Activated CD8-positive, alpha-beta T cell treated with anti-CD3 and anti-CD28 coated beads for 36 hours (primary cell): ENCODE results near the gene KCNQ5. TPM values are rescaled to one million over a fixed set of nuclear protein-coding genes. Genes with fewer than 3 reads are reported as not detected.

Experiments
- ATAC-seq: fragments of 200-7000 bp; cut with Tn5 transposase; one replicate; pipeline ENCODE4 v1.10.0; 2021; ENCODE audit warnings: mild to moderate bottlenecking, moderate library complexity
- CTCF ChIA-PET: fragments of 350-600 bp; sonication (Branson Sonifier 250); formaldehyde crosslinking; loops from one replicate; lab custom pipeline; 2021; ENCODE audit warnings: antibody characterized with exemption; lab: Charles Lee
- POLR2A ChIA-PET: fragments of 350-600 bp; sonication (Branson Sonifier 250); formaldehyde crosslinking; loops from one replicate; lab custom pipeline; 2021; ENCODE audit warnings: antibody characterized with exemption; lab: Charles Lee
- DNase-seq: peaks from one replicate; pipeline ENCODE4 v3.0.0-alpha.2; 2020
- H3K27ac Mint-ChIP-seq: one replicate; pipeline ENCODE4 v1.8.0; 2021; ENCODE audit warnings: mild to moderate bottlenecking, mixed read lengths
- H3K27me3 Mint-ChIP-seq: one replicate; pipeline ENCODE4 v1.8.0; 2021; ENCODE audit warnings: mixed read lengths
- H3K36me3 Mint-ChIP-seq: one replicate; pipeline ENCODE4 v1.8.0; 2021; ENCODE audit warnings: low read depth, mixed read lengths
- H3K4me1 Mint-ChIP-seq: one replicate; pipeline ENCODE4 v1.8.0; 2021; ENCODE audit warnings: low read depth, mixed read lengths
- H3K4me3 Mint-ChIP-seq: one replicate; pipeline ENCODE4 v1.8.0; 2021; ENCODE audit warnings: mild to moderate bottlenecking, moderate library complexity, mixed read lengths
- H3K9me3 Mint-ChIP-seq: one replicate; pipeline ENCODE4 v1.8.0; 2021; ENCODE audit warnings: mixed read lengths
- CTCF ChIP-seq: fragments of 200-600 bp; IDR thresholded peaks from one replicate; pipeline ENCODE4 v1.8.0; 2022; ENCODE audit warnings: antibody characterized with exemption, mild to moderate bottlenecking
- intact Hi-C: fragments of 100-400 bp; cut with micrococcal nuclease; formaldehyde crosslinking; loops from one replicate; pipeline ENCODE4 v1.10.0; 2022
- total RNA-seq, 2 experiments: library from RNA; stranded (reverse); gene quantifications; one replicate each; pipeline ENCODE4 v1.2.3, GENCODE V29; 2021

The KCNQ5 gene
- total RNA-seq, 2 experiments from 2014 or later: 14.6 to 14.9 TPM

GRCh38 chr6:72650081-72650745, 28.3 kb downstream of the KCNQ5 start:
- POLR2A ChIA-PET: interaction anchor here (3.6 kb wide), 1 partner anchor 29 kb away, joined by 24 read pairs; the partner anchor contains the start of gene KCNQ5

GRCh38 chr6:72651174-72651573, 29.3 kb downstream of the KCNQ5 start:
- no peak overlapping the region for H3K4me3 Mint-ChIP-seq
- no peak for TF ChIP-seq CTCF
- H3K36me3 Mint-ChIP-seq: peaks cover 16% of the 10 kb centered on the region
- DNase-seq (no peak), ATAC-seq (no peak)
- H3K4me1 Mint-ChIP-seq: peaks cover 36% of the 10 kb centered on the region
- no peaks in the 10 kb centered on the region for H3K9me3 Mint-ChIP-seq
- H3K27ac Mint-ChIP-seq: no peak overlapping the region
- intact Hi-C loops: no loop called here
- H3K27me3 Mint-ChIP-seq: no peaks in the 10 kb centered on the region
- CTCF ChIA-PET: interaction anchor here (3.6 kb wide), 1 partner anchor 35 kb away, joined by 11 read pairs; no protein-coding TSS in a partner anchor
- POLR2A ChIA-PET: interaction anchor here (1.5 kb wide), 1 partner anchor 31 kb away, joined by 3 read pairs; no protein-coding TSS in a partner anchor

More at GRCh38 chr6:72650081-72650745, 28.3 kb downstream of the KCNQ5 start:
- H3K4me3 Mint-ChIP-seq: peak overlapping the region; percentile 6
- CTCF ChIA-PET: interaction anchor here (1.0 to 3.6 kb wide), 7 partner anchors 10 to 479 kb away, joined by 3 to 14 read pairs (median 6); no protein-coding TSS in a partner anchor
- peaks cover 15% of the 10 kb centered on the region for H3K36me3 Mint-ChIP-seq
- H3K27me3 Mint-ChIP-seq: no peaks in the 10 kb centered on the region
- no peak for TF ChIP-seq CTCF
- DNase-seq (no peak), ATAC-seq (peak; percentile 53)
- no peaks in the 10 kb centered on the region for H3K9me3 Mint-ChIP-seq
- H3K4me1 Mint-ChIP-seq: peaks cover 37% of the 10 kb centered on the region
- peak overlapping the region; percentile 53 for H3K27ac Mint-ChIP-seq
- intact Hi-C loops: no loop called here

DNA sequence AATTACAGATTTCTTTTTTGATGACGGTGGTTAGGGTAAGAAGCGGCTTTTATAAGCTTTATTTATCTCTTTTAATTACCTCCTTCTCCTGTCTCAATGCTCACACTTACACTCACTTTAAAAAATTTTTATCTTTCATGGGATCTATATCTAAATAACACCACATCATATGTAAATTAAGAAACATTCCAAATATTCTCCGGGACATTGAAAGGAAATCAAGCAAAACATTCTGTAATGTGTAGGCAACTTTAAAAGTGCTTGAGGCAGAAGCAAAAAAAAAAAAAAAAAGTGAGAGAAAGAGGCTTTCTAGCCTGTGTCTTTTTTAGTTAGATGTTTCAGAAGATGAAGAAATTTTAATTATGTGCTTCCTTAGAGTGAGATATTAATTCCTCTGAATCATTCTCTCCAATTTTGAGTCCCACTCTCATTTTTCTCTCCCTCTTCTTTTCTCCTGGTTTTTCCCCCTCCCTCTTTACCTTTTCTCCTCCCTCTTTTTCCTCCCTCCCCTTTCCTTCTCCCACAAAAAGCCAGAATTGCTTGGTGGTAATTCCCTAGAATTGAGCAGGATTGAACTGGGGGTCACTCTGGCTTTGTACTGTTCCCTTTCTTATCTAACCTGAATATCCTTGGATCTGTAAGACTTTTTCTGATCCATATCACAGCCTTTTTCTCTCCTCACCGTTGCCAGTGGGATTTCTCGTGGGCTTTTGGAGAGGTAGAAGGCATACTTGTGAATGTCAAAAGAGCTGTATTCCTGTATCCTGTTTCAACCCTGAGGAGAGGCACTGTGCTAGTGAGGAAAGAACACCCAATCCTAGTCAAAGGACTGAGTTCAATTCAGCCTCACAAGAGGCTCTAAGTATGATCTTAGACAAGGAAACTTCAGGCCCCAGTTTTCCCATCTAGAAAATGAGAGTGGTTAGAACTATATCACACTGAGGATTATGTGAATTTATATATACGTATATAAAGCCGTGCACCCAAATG, 30.4 kb downstream of the KCNQ5 start:
- ATAC-seq (no peak), DNase-seq (no peak)
- CTCF ChIA-PET: no interaction called here
- H3K4me1 Mint-ChIP-seq: peaks cover 34% of the 10 kb centered on the region
- intact Hi-C loops: no loop called here
- no peak overlapping the region for H3K27ac Mint-ChIP-seq
- no peak overlapping the region for H3K4me3 Mint-ChIP-seq
- POLR2A ChIA-PET: interaction anchor here (1.5 kb wide), 1 partner anchor 32 kb away, joined by 3 read pairs; no protein-coding TSS in a partner anchor
- TF ChIP-seq CTCF: no peak
- H3K27me3 Mint-ChIP-seq: no peaks in the 10 kb centered on the region
- H3K9me3 Mint-ChIP-seq: no peaks in the 10 kb centered on the region
- H3K36me3 Mint-ChIP-seq: peaks cover 12% of the 10 kb centered on the region

DNA sequence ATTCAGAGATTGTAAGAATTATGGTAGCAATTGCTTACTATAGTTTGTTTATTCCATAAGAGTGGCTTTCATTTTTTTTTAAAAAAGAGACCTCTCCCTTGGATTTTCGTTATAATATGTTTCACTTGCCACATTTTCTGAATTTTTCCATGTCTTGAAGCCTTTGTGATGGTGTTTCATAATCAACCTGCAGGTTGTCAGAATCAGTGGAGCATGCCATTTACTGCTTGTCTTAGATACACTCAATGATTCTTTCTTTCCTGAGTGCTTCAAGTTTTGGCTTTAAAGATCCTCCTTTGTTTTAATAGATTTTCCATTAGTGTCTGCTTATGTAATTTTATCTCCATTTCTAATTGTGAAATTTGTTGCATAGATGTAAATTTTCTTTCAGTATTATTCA, 31.2 kb downstream of the KCNQ5 start:
- ChIA-PET CTCF (no interaction called here), POLR2A (no interaction called here)
- Mint-ChIP-seq H3K4me1 (peaks cover 34% of the 10 kb centered on the region), H3K27ac (no peak overlapping the region), H3K9me3 (no peaks in the 10 kb centered on the region), H3K4me3 (no peak overlapping the region), H3K27me3 (no peaks in the 10 kb centered on the region), H3K36me3 (peaks cover 8% of the 10 kb centered on the region)
- intact Hi-C loops: no loop called here
- TF ChIP-seq CTCF: no peak
- DNase-seq (no peak), ATAC-seq (no peak)
